ENCODE data around the gene PLCH2.
"Not testable (repeated sequence)": the region's sequence is repeated elsewhere in the genome, so short reads cannot be mapped to it uniquely, and the experiment has no call there.

Gene PLCH2

GRCh38 chr1:2439369-2439768 is 36.7 kb upstream of the PLCH2 start:
- DNase-seq (ENCODE audit: low read depth): no peak
- H3K4me3 ChIP-seq (ENCODE audit: low read depth, low read length): no peak overlapping the region
- TF ChIP-seq CTCF (IDR thresholded peaks at IDR 0.05; ENCODE audit: low read depth, low read length, missing control alignments): no peak

- DNase-seq (ENCODE audit: low read depth); H3K4me3 ChIP-seq (ENCODE audit: low read depth, low read length): not testable (repeated sequence)
Measured at GRCh38 chr1:2440346-2440745, 35.7 kb upstream of the PLCH2 start.

- no peak for TF ChIP-seq CTCF (IDR thresholded peaks at IDR 0.05; ENCODE audit: low read depth, low read length, missing control alignments)
- H3K4me3 ChIP-seq (ENCODE audit: low read depth, low read length): no peak overlapping the region
- DNase-seq (ENCODE audit: low read depth): no peak
Measured at GRCh38 chr1:2441746-2442145, 34.3 kb upstream of the PLCH2 start.

GRCh38 chr1:2442661-2443060 is 33.4 kb upstream of the PLCH2 start:
- TF ChIP-seq CTCF (IDR thresholded peaks at IDR 0.05; ENCODE audit: low read depth, low read length, missing control alignments): no peak

GRCh38 chr1:2443277-2444137 is 32.6 kb upstream of the PLCH2 start:
- no peak for DNase-seq (ENCODE audit: low read depth)
- TF ChIP-seq CTCF (IDR thresholded peaks at IDR 0.05; ENCODE audit: low read depth, low read length, missing control alignments): no peak
- H3K4me3 ChIP-seq (ENCODE audit: low read depth, low read length): no peak overlapping the region

More at GRCh38 chr1:2442661-2443060, 33.4 kb upstream of the PLCH2 start:
- no peak for DNase-seq (ENCODE audit: low read depth)
- H3K4me3 ChIP-seq (ENCODE audit: low read depth, low read length): no peak overlapping the region

- no peak for DNase-seq (ENCODE audit: low read depth)
- no peak for TF ChIP-seq CTCF (IDR thresholded peaks at IDR 0.05; ENCODE audit: low read depth, low read length, missing control alignments)
- H3K4me3 ChIP-seq (ENCODE audit: low read depth, low read length): no peak overlapping the region
Measured at GRCh38 chr1:2444138-2444591, 31.9 kb upstream of the PLCH2 start.

- no peak for DNase-seq (ENCODE audit: low read depth)
- no peak for TF ChIP-seq CTCF (IDR thresholded peaks at IDR 0.05; ENCODE audit: low read depth, low read length, missing control alignments)
- H3K4me3 ChIP-seq (ENCODE audit: low read depth, low read length): no peak overlapping the region
Measured at GRCh38 chr1:2445162-2445822, 30.8 kb upstream of the PLCH2 start.
